Uterus (tissue), 4 donors: ENCODE measurements around the gene SYMPK. TPM values are rescaled to one million over a fixed set of nuclear protein-coding genes. Genes with fewer than 3 reads are reported as not detected.

Experiments used
- DNase-seq, 2 donors: peaks; one replicate each; pipeline ENCODE4 v3.0.0-alpha.2; 2019 to 2020
- H3K27ac ChIP-seq, 2 donors: fragments of 200-600 bp; sonication (generic); 1 replicate in 1 of 2; 2 replicates in 1 of 2; pipeline ENCODE4 v1.5.1; 2016 to 2018
- H3K27me3 ChIP-seq, 2 donors: fragments of 200-600 bp; sonication (generic); one replicate each; pipeline ENCODE4 v1.5.1; 2018 to 2019; ENCODE audit warnings: control low read depth in 1 of 2
- H3K36me3 ChIP-seq, 2 donors: fragments of 200-600 bp; sonication (generic); one replicate each; pipeline ENCODE4 v1.5.1; 2019; ENCODE audit warnings: control low read depth in 1 of 2
- H3K4me1 ChIP-seq, 2 donors: fragments of 200-600 bp; sonication (generic); one replicate each; pipeline ENCODE4 v1.5.1; 2018 to 2019; ENCODE audit warnings: control low read depth in 1 of 2
- H3K4me3 ChIP-seq, 2 donors: fragments of 200-600 bp; sonication (generic); 1 replicate in 1 of 2; 2 replicates in 1 of 2; pipeline ENCODE4 v1.5.1; 2018 to 2019; ENCODE audit warnings: mild to moderate bottlenecking in 1 of 2
- H3K9me3 ChIP-seq, 2 donors: fragments of 200-600 bp; sonication (generic); one replicate each; pipeline ENCODE4 v1.5.1; 2019; ENCODE audit warnings: control low read depth in 1 of 2
- CTCF ChIP-seq, 4 experiments: fragments of 200-600 bp in 2 of 4; fragments of 450-650 bp in 2 of 4; sonication (generic) in 2 of 4; IDR thresholded peaks; one replicate each; pipeline ENCODE4 v1.5.1; 2016 to 2019; ENCODE audit warnings: antibody characterized with exemption in 4 of 4, mild to moderate bottlenecking in 2 of 4, moderate library complexity in 1 of 4
- POLR2A ChIP-seq, 2 donors: fragments of 450-650 bp; IDR thresholded peaks; one replicate each; pipeline ENCODE4 v1.6.1; 2016; ENCODE audit warnings: antibody characterized with exemption in 2 of 2, mild to moderate bottlenecking in 1 of 2, moderate library complexity in 1 of 2
- intact Hi-C: fragments of 100-400 bp; cut with DNase I; formaldehyde crosslinking; loops from one replicate; pipeline ENCODE4 v1.15.1; 2023; ENCODE audit warnings: low total_unique reads
- total RNA-seq, 4 donors: library from RNA; depleted of rRNA in 3 of 4; stranded (reverse); fragments of >200 nt in 3 of 4; gene quantifications; one replicate each; pipeline versions ENCODE4 v1.1.0 to v1.2.4, GENCODE V29; 2014 to 2023
- donor health status: DM: yes; HTN: yes; CAD: no.

SYMPK gene
- total RNA-seq, 4 donors from 2014 or later, result 32.0 to 72.6 (median 46.4) TPM

GRCh38 chr19:45765702-45766295 is 97.1 kb downstream of the SYMPK start:
- Histone ChIP-seq H3K27me3 (no peaks in the 10 kb centered on the region), H3K36me3 (no peaks in the 10 kb centered on the region), H3K9me3 (no peaks in the 10 kb centered on the region), H3K4me1 (peaks cover 12 to 37% of the 10 kb centered on the region in 2 donors), H3K4me3 (no peak overlapping the region), H3K27ac (peak overlapping the region; percentile 90 to 92)
- peak in 1 of 2 donors; percentile 47 for DNase-seq
- TF ChIP-seq CTCF (IDR thresholded peaks at IDR 0.05) (no peak), POLR2A (IDR thresholded peaks at IDR 0.05) (no peak)
- intact Hi-C loops, result no loop called here

Other genes starting within 250 kb of the SYMPK start
- 10 to 100 TPM in 2 of 4 donors, 1 to 10 TPM in 2; 1.2 to 18.4 (median 11.6) TPM for gene EML2, start 223.8 kb downstream of the SYMPK start, total RNA-seq
- gene GIPR, start 194.9 kb downstream of the SYMPK start, total RNA-seq, result under 1 TPM in 1 of 4 donors, not detected in 3; 0.98 TPM
- 100 to 1,000 TPM in 3 of 4 donors, 10 to 100 TPM in 1; 96.0 to 386 (median 310) TPM for gene SNRPD2, start 171.2 kb downstream of the SYMPK start, total RNA-seq
- gene QPCTL, start 170.5 kb downstream of the SYMPK start, total RNA-seq, result 10 to 100 TPM in 1 of 4 donors, 1 to 10 TPM in 2, not detected in 1; 6.5 to 18.2 (median 9.5) TPM
- gene FBXO46, start 132.3 kb downstream of the SYMPK start, total RNA-seq, result 10 to 100 TPM in 3 of 4 donors, 1 to 10 TPM in 1; 7.0 to 36.1 (median 15.2) TPM
- not detected for gene MEIOSIN, start 129.7 kb downstream of the SYMPK start, total RNA-seq
- 10 to 100 TPM in 2 of 4 donors, 1 to 10 TPM in 2; 4.4 to 48.9 (median 12.5) TPM for gene SIX5, start 93.9 kb downstream of the SYMPK start, total RNA-seq
- gene DMPK, start 80.7 kb downstream of the SYMPK start, total RNA-seq, result 100 to 1,000 TPM in 1 of 4 donors, 10 to 100 TPM in 3; 15.3 to 211 (median 43.8) TPM
- 100 to 1,000 TPM in 1 of 4 donors, 10 to 100 TPM in 2, 1 to 10 TPM in 1; 4.4 to 103 (median 36.9) TPM for gene DMWD, start 70.3 kb downstream of the SYMPK start, total RNA-seq
- gene RSPH6A, start 47.8 kb downstream of the SYMPK start, total RNA-seq, result under 1 TPM in 2 of 4 donors, not detected in 2; 0.14 to 0.40 TPM
- not detected for gene FOXA3, start 1.2 kb upstream of the SYMPK start, total RNA-seq
- 10 to 100 TPM in 3 of 4 donors, 1 to 10 TPM in 1; 8.2 to 38.4 (median 23.3) TPM for gene IRF2BP1, start 23.0 kb upstream of the SYMPK start, total RNA-seq
- gene MYPOP, start 39.5 kb upstream of the SYMPK start, total RNA-seq, result 10 to 100 TPM in 1 of 4 donors, 1 to 10 TPM in 2, under 1 TPM in 1; 0.62 to 13.2 (median 2.8) TPM
- not detected for gene NANOS2, start 51.6 kb upstream of the SYMPK start, total RNA-seq
- gene NOVA2, start 110.7 kb upstream of the SYMPK start, total RNA-seq, result 10 to 100 TPM in 1 of 4 donors, 1 to 10 TPM in 3; 1.5 to 17.6 (median 2.4) TPM
- gene CCDC61, start 132.3 kb upstream of the SYMPK start, total RNA-seq, result 10 to 100 TPM in 2 of 4 donors, 1 to 10 TPM in 2; 1.2 to 21.5 (median 10.1) TPM
- not detected for gene PGLYRP1, start 159.9 kb upstream of the SYMPK start, total RNA-seq
- not detected for gene IGFL4, start 177.9 kb upstream of the SYMPK start, total RNA-seq